Colon (tissue), 2 donors: ENCODE results near the gene BIN1.
"Not testable (repeated sequence)": the region's sequence is repeated elsewhere in the genome, so short reads cannot be mapped to it uniquely, and the experiment has no call there.

Source experiments
- FAIRE-seq: peaks from 2 replicates; lab custom pipeline; 2012; peaks lifted over from hg19 to GRCh38; lab: Jason Lieb, UNC
- donor health status: control.
- donor health status: control.

Gene BIN1

DNA sequence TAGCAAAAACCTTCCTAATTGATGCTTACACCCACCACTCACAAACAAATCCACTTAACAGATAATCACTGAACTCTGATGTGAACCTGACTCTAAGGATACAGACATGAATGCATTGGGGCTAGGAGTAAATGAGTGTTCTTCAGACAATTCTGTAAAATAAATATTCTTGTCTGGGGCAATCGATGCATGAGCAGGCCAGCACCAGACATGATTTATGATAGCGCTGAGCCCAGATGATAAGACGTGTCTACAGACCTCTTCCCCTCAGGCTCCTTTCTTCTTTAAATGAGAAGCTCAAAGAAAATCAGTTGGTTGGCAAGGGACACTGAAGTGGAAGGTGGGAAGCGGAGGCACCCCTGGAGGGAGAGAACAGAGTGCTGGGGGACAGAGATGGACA is 27.3 kb upstream of the BIN1 start:
- no peak for FAIRE-seq

DNA sequence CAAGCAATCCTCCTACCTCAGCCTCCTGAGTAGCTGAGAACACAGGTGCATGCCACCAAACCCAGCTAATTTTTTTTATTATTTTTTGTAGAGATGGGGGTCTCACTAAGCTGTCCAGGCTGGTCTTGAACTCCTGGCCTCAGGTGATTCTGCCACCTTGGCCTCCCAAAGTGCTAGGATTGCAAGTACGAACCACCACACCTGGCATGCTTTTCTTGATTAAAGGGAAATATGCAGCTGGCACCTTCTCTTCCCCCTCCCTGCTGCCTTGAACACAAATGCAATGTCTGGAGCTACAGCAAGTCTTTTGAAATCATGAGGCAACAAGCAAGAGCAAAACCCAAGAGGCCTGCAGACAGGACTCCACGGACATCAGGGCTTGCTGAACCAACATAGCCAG is 26.8 kb upstream of the BIN1 start:
- FAIRE-seq: no peak

- FAIRE-seq: no peak
These were observed 23.5 kb upstream of the BIN1 start for GRCh38 chr2:127130421-127130820.

- no peak for FAIRE-seq
These were observed 23.0 kb upstream of the BIN1 start for GRCh38 chr2:127129937-127130336.

- FAIRE-seq: no peak
These were observed 21.5 kb upstream of the BIN1 start for GRCh38 chr2:127128445-127128904.

GRCh38 chr2:127125821-127126220 is 18.9 kb upstream of the BIN1 start:
- no peak for FAIRE-seq

DNA sequence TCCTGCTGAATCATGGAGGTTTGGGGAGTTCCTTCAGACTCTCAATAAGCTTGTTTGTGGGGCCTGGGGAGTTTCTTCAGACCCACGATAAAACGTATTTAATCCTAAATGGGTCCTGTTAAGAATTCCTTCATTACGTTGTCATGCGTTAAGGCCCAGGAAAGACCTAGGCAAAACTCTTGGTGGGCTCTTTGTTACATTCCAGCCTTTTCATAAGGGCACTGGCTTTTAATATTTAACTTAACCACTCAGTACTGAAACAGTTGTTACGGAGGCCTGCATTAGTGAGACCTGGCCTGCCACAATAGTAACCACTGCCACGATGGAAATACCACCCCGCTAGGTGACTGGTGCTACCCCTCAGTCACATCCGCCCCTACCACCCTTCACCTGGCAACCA is 17.5 kb upstream of the BIN1 start:
- FAIRE-seq: no peak

- FAIRE-seq: no peak
These were observed 15.5 kb upstream of the BIN1 start for GRCh38 chr2:127122361-127123027.

- no peak for FAIRE-seq
These were observed 14.8 kb upstream of the BIN1 start for GRCh38 chr2:127121776-127122176.

DNA sequence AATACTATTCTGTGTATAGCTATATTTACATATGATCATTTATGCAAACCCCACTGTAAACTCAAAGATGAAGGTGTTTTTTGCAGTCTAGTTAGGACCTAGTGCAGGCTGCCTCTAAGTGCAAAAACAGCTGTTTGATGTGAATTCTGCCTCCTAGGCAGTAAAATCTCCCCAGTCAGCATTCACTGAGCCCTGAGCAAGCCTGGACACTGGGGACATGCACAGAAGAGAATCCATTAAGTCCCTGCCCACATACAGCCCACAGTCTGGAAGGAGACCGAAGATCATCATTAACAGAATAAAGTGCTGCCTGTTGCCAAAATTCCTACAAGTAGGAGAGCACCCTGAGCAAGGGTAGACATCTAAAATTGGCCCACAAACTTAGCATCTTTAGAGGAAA is 14.4 kb upstream of the BIN1 start:
- no peak for FAIRE-seq

GRCh38 chr2:127120408-127120807 is 13.5 kb upstream of the BIN1 start:
- not testable (repeated sequence) for FAIRE-seq

DNA sequence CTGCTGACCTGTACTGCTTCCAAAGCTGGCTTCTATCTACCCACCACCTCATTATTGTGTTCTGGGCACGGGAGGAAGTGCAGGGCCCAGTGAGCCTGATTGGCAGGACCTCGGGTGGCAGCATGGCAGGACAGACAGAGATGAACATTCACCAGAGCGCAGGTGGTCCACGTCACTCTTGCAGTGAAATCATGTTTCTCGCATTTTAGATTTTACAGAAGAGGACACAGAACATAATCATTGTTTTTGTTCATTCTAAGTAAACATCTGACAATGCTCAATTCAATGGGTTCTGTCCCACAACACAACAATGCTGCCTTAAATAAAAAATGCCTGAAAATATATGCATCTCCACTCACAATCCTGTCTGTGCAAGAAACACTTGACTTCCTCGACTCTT is 11.5 kb upstream of the BIN1 start:
- FAIRE-seq: no peak

- no peak for FAIRE-seq
These were observed 11.1 kb upstream of the BIN1 start for GRCh38 chr2:127118038-127118437.

DNA sequence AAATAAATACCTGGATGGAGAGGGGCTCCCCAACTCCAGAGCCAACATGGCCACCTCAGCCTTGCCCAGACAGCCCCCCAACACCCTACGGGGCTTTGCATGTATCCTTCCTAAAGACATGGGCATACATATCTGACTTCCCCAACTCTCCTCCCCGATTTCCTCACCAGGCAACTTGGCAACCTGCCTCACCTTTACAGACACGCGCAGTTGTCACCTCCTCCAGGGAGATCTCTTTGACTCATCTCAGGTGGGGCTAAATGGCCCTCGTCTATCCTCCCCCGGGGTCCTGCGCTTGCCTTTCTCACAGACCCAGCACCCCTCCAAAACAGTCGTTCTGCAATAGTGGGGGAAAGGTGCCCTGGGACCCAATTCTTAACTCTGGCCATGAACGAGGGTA is 10.6 kb upstream of the BIN1 start:
- no peak for FAIRE-seq

- FAIRE-seq: no peak
These were observed 8.7 kb upstream of the BIN1 start for GRCh38 chr2:127115471-127116199.

DNA sequence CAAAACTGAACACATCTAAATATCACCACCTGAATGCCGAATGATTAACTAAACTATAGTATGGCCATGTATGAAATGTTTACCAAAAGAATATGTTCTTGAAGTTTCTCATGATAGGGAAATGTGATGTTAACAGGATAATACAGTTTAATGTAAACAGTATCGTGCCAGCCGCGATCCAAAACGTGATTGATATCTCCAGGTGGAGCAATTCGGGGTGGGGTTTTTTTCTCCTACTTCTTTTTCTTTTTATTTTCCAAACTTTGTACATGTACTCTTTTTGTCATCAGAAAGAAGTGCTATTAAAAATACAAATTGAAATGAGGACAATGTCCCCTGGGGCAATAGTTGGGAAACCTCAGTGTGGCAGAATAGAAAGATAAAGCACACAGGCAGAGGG is 4.0 kb upstream of the BIN1 start:
- no peak for FAIRE-seq

DNA sequence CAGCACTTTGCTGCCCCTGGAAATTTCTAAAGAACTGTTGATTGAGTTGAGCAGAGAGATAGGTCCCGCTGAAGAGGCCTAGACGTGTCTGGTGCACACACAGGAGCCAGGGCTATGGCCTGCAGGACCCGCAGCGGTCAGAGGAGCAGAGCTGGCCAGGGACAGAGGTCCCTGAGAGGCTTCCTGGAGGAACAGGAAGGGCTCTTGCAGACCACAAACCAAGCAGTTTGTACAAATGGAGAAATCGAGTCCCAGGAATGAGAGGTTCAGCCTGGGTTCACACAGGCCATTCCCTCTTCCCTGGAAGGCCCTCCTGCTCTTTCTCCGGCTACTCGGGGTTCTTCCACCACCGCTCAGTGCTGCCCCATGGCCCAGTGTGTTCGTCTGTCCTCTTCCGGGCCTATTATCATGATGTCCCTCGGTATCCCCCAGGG is 1.2 kb upstream of the BIN1 start:
- no peak for FAIRE-seq

- no peak for FAIRE-seq
These were observed 657 bp upstream of the BIN1 start for GRCh38 chr2:127107622-127107999.

- FAIRE-seq: no peak
These were observed 430 bp downstream of the BIN1 start for GRCh38 chr2:127106457-127106990.

- FAIRE-seq: no peak
These were observed 1.1 kb downstream of the BIN1 start for GRCh38 chr2:127105656-127106456.

DNA sequence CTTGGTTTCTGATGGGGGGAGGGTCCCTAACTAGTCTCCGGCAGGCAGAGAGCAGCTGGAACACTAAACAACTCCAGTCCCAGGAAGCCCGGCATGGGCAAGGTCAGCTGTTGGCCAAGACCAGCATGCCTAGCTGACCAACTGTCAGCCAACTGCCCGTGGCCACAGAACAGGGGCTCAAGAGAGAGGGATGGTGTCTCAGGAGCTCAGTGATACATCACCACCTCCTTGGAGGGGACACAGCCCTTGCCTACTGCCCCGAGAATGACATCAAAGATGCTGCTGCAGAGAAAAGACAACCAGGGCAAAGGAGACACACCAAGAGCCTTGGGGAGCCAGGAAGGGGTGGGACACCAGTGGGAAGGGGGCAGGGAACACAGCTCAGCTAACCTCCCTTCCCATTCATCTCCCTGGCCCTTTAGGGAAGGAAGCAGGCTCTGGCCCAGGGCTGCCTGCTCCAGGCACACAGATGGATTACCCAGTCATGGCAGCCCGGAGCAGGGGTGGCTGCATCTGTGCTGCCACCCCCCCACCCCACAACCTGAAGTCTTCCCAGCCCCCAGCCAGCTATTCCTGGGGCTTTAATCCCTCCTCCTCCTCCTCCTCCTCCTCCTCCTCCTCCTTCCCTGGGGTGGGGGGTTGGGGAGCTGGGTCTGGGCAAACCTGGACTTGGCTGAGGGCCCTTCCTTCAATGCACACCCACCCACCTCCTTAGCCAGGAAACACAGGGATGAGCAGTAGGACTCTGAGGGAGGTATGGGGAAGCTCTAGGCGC is 1.9 kb downstream of the BIN1 start:
- FAIRE-seq: no peak

- FAIRE-seq: no peak
These were observed 2.7 kb downstream of the BIN1 start for GRCh38 chr2:127104166-127104660.
